GM12878 (cell line): ENCODE measurements around the gene PERM1. TPM values are rescaled to one million over a fixed set of nuclear protein-coding genes. Genes with fewer than 3 reads are reported as not detected.

Source experiments
- ATAC-seq: fragments of 200-7000 bp; cut with Tn5 transposase; 3 replicates; pipeline ENCODE4 v1.9.1; 2020; ENCODE audit warnings: mild to moderate bottlenecking, moderate library complexity
- BruUV-seq: library from RNA; stranded (reverse); fragments of 400-500 nt; replicated peaks from 2 replicates; lab custom pipeline; 2021; lab: Mats Ljungman, UMichigan
- CTCF ChIA-PET: fragments of 300-600 bp; sonication (Branson Sonifier 250); formaldehyde crosslinking; extraction: SDS; loops from one replicate; lab custom pipeline; 2021; ENCODE audit warnings: inconsistent platforms; lab: Yijun Ruan, JAX
- POLR2A ChIA-PET: fragments of 350-600 bp; formaldehyde crosslinking; extraction: SDS; loops from one replicate; lab custom pipeline; 2021; ENCODE audit warnings: inconsistent platforms; lab: Charles Lee
- RAD21 ChIA-PET: fragments of 300-600 bp; sonication (Branson Sonifier 250); formaldehyde crosslinking; loops from one replicate; lab custom pipeline; 2023; ENCODE audit warnings: antibody characterized with exemption; ENCODE audit not compliant: unreplicated experiment; lab: Charles Lee
- SMC1A ChIA-PET: fragments of 300-600 bp; sonication (Branson Sonifier 250); formaldehyde crosslinking; loops from one replicate; lab custom pipeline; 2023; ENCODE audit not compliant: unreplicated experiment, uncharacterized antibody; lab: Charles Lee
- DNase-seq: peaks from one replicate; pipeline ENCODE4 v3.0.0-alpha.2; 2011; ENCODE audit warnings: low read depth, low spot score
- FAIRE-seq: peaks from 3 replicates; lab custom pipeline; 2011; peaks lifted over from hg19 to GRCh38; lab: Jason Lieb, UNC
- H2AFZ ChIP-seq: 2 replicates; pipeline ENCODE4 v1.6.0; 2011; ENCODE audit warnings: low read depth, low read length, control low read depth; ENCODE audit not compliant: control insufficient read depth
- H3K27ac ChIP-seq: 2 replicates; pipeline ENCODE4 v1.5.1; 2011; ENCODE audit warnings: control low read depth; ENCODE audit not compliant: control insufficient read depth, insufficient read depth
- H3K27me3 ChIP-seq, 2 experiments: replicated peaks in 1 of 2; 2 replicates each; pipeline versions ENCODE4 v1.6.0 to v1.6.1; 2011; ENCODE audit warnings: low read length in 1 of 2; ENCODE audit not compliant: control insufficient read depth in 2 of 2, insufficient read depth in 2 of 2
- H3K36me3 ChIP-seq, 2 experiments: 2 replicates each; pipeline ENCODE4 v1.5.1; 2011; ENCODE audit warnings: low read length in 1 of 2; ENCODE audit not compliant: control insufficient read depth in 2 of 2, insufficient read depth in 2 of 2
- H3K4me1 ChIP-seq: 2 replicates; pipeline ENCODE4 v1.6.1; 2011; ENCODE audit warnings: mild to moderate bottlenecking, low read length, moderate library complexity, mixed read lengths; ENCODE audit not compliant: control insufficient read depth, insufficient read depth
- H3K4me2 ChIP-seq: 2 replicates; pipeline ENCODE4 v1.6.0; 2011; ENCODE audit warnings: control low read depth; ENCODE audit not compliant: control insufficient read depth, insufficient read depth
- H3K4me3 ChIP-seq: fragments of 200-600 bp; sonication (generic); 2 replicates; pipeline ENCODE4 v1.5.1; 2016
- H3K79me2 ChIP-seq: 2 replicates; pipeline ENCODE4 v1.6.0; 2011; ENCODE audit warnings: low read length; ENCODE audit not compliant: control insufficient read depth, insufficient read depth
- H3K9ac ChIP-seq: 2 replicates; pipeline ENCODE4 v1.8.0; 2011; ENCODE audit warnings: low read length, control low read depth, mixed read lengths; ENCODE audit not compliant: control insufficient read depth, insufficient read depth
- H3K9me3 ChIP-seq: replicated peaks from 3 replicates; pipeline ENCODE4 v1.5.1; 2011; ENCODE audit warnings: mild to moderate bottlenecking, low read length; ENCODE audit not compliant: control insufficient read depth, insufficient read depth
- H4K20me1 ChIP-seq: 2 replicates; pipeline ENCODE4 v1.6.0; 2011; ENCODE audit not compliant: control insufficient read depth, insufficient read depth
- BMI1 ChIP-seq: fragments of 450-650 bp; IDR thresholded peaks from 2 replicates; pipeline ENCODE4 v1.6.1; 2016; ENCODE audit warnings: mild to moderate bottlenecking, moderate library complexity, borderline replicate concordance
- BRCA1 ChIP-seq: IDR thresholded peaks from 2 replicates; pipeline ENCODE4 v1.6.1; 2011; ENCODE audit warnings: low read depth, low read length, improper control_type of control experiment
- DPF2 ChIP-seq: fragments of 450-650 bp; IDR thresholded peaks from 2 replicates; pipeline ENCODE4 v1.6.1; 2017; ENCODE audit warnings: mild to moderate bottlenecking
- GABPA ChIP-seq: IDR thresholded peaks from 2 replicates; pipeline ENCODE4 v1.6.1; 2014; ENCODE audit warnings: antibody characterized with exemption, low read depth, mild to moderate bottlenecking, inconsistent platforms
- KDM1A ChIP-seq: fragments of 200-600 bp; sonication (generic); IDR thresholded peaks from 2 replicates; pipeline ENCODE4 v1.6.1; 2016; ENCODE audit warnings: borderline replicate concordance
- KLF5 ChIP-seq: fragments of 450-650 bp; IDR thresholded peaks from 2 replicates; pipeline ENCODE4 v1.6.1; 2014; ENCODE audit warnings: mild to moderate bottlenecking; ENCODE audit not compliant: partially characterized antibody
- MXI1 ChIP-seq: fragments of 150-350 bp; IDR thresholded peaks from 2 replicates; pipeline ENCODE4 v1.6.1; 2011; ENCODE audit warnings: low read depth, mild to moderate bottlenecking, inconsistent platforms, low read length, improper control_type of control experiment
- MYB ChIP-seq: fragments of 150-350 bp; IDR thresholded peaks from 2 replicates; pipeline ENCODE4 v1.6.1; 2014; ENCODE audit warnings: mild to moderate bottlenecking, low read depth, low read length, borderline replicate concordance
- NFYB ChIP-seq: IDR thresholded peaks from 2 replicates; pipeline ENCODE4 v1.6.1; 2011; ENCODE audit warnings: low read depth, mild to moderate bottlenecking, low read length, improper control_type of control experiment, moderate library complexity; ENCODE audit not compliant: insufficient read depth
- NKRF ChIP-seq: fragments of 450-650 bp; conservative IDR thresholded peaks from 2 replicates; pipeline ENCODE4 v1.6.1; 2017; ENCODE audit warnings: mild to moderate bottlenecking, moderate library complexity
- NR2C1 ChIP-seq: fragments of 450-650 bp; IDR thresholded peaks from 2 replicates; pipeline ENCODE4 v1.6.1; 2017; ENCODE audit warnings: antibody characterized with exemption, mild to moderate bottlenecking, moderate library complexity
- RCOR1 ChIP-seq: conservative IDR thresholded peaks from 2 replicates; pipeline ENCODE4 v1.6.1; 2012; ENCODE audit warnings: low read depth, low read length, improper control_type of control experiment
- RUNX3 ChIP-seq: IDR thresholded peaks from 2 replicates; pipeline ENCODE4 v1.6.1; 2012; ENCODE audit warnings: low read length, inconsistent platforms
- SREBF1 ChIP-seq: IDR thresholded peaks from 2 replicates; pipeline ENCODE4 v1.6.1; 2012; ENCODE audit warnings: mild to moderate bottlenecking, low read length
- TARDBP ChIP-seq: IDR thresholded peaks from 2 replicates; pipeline ENCODE4 v1.6.1; 2016; ENCODE audit warnings: borderline replicate concordance
- TCF12 ChIP-seq: IDR thresholded peaks from 2 replicates; pipeline ENCODE4 v1.6.1; 2011; ENCODE audit warnings: low read depth, mild to moderate bottlenecking, low read length
- WRNIP1 ChIP-seq: IDR thresholded peaks from 2 replicates; pipeline ENCODE4 v1.6.1; 2011; ENCODE audit warnings: low read depth, low read length, improper control_type of control experiment, borderline replicate concordance
- ZNF384 ChIP-seq: IDR thresholded peaks from 2 replicates; pipeline ENCODE4 v1.6.1; 2012; ENCODE audit warnings: low read depth, mild to moderate bottlenecking, low read length, improper control_type of control experiment, borderline replicate concordance
- WGBS: methylation state at CpG from one replicate; pipeline ENCODE4 v1.1.6; 2016; ENCODE audit warnings: low lambda C conversion rate; ENCODE audit not compliant: insufficient replicate concordance, insufficient coverage; ENCODE audit errors: missing lambda C conversion rate; 5-methylcytosine and 5-hydroxymethylcytosine counted together
- in situ Hi-C: fragments of 300-500 bp; cut with MboI; formaldehyde crosslinking; loops from 9 replicates; pipeline ENCODE4 v1.14.3; 2018; ENCODE audit warnings: mixed read lengths
- intact Hi-C: fragments of 100-400 bp; cut with micrococcal nuclease; formaldehyde crosslinking; loops from one replicate; pipeline ENCODE4 v1.14.2; 2022; ENCODE audit not compliant: unreplicated experiment
- polyA plus RNA-seq, 11 experiments: library from polyadenylated mRNA; depleted of rRNA in 4 of 11; unstranded in 6 of 11; stranded (reverse) in 5 of 11; fragments of >200 nt; fragmentation: Nextera tagmentation in 4 of 11; fragmentation: Illumina TruSeq in 1 of 11; extraction: Ambion mirVana in 4 of 11; extraction: Trizol in 1 of 11; gene quantifications; 1 replicate in 1 of 11; 2 replicates in 10 of 11; pipeline versions ENCODE4 v1.2.1 to v1.2.3, GENCODE V29; 2011 to 2016; ENCODE audit warnings: inconsistent platforms in 2 of 11, missing spikeins in 2 of 11, low read depth in 1 of 11
- total RNA-seq, 4 experiments: library from RNA; depleted of rRNA in 3 of 4; stranded (reverse); fragments of >200 nt in 3 of 4; fragmentation: Illumina TruSeq in 1 of 4; extraction: Trizol in 1 of 4; gene quantifications; 2 replicates each; pipeline versions ENCODE4 v1.2.1 to v1.2.3, GENCODE V29; 2013 to 2021

PERM1 gene
- total and polyA plus RNA-seq, 10 of the 15 experiments (the other 5 are each of a cell fraction or from before 2014, with no cell fraction given) = not detected

GRCh38 chr1:980137-980571 lies 1.7 kb downstream of the PERM1 start:
- H3K9ac ChIP-seq = no peak overlapping the region
- ChIA-PET RAD21 (interaction anchor here (1.1 kb wide), 1 partner anchor 53 kb away, joined by 3 read pairs; no protein-coding TSS in a partner anchor), SMC1A (no interaction called here)
- H3K79me2 ChIP-seq = no peaks in the 10 kb centered on the region
- no peaks in the 10 kb centered on the region for H3K27me3 ChIP-seq
- no peaks in the 10 kb centered on the region for H3K36me3 ChIP-seq
- intact Hi-C loops = no loop called here
- no peaks in the 10 kb centered on the region for H4K20me1 ChIP-seq
- H3K9me3 ChIP-seq = no peaks in the 10 kb centered on the region; the same call in 2 of the 3 replicates
- no peak overlapping the region for H3K4me2 ChIP-seq
- no peak for FAIRE-seq
- no peaks in the 10 kb centered on the region for H3K4me1 ChIP-seq
- TF ChIP-seq TARDBP (no peak), TCF12 (no peak), MYB (no peak), NKRF (no peak), RCOR1 (no peak), ZNF384 (no peak), KLF5 (no peak), DPF2 (no peak), KDM1A (no peak), RUNX3 (no peak), SREBF1 (no peak), WRNIP1 (no peak), BMI1 (no peak), BRCA1 (no peak), NFYB (no peak), NR2C1 (no peak), GABPA (no peak), MXI1 (no peak)
- TF ChIP-seq, all 136 proteins: peak for 0
- CTCF ChIA-PET = interaction anchor here (1.6 to 8.0 kb wide), 3 partner anchors 13 to 84 kb away, joined by 6 to 56 read pairs (median 12); no protein-coding TSS in a partner anchor
- no peak overlapping the region for H2AFZ ChIP-seq
- H3K27ac ChIP-seq = no peak overlapping the region
- POLR2A ChIA-PET = interaction anchor here (0.6 kb wide), 1 partner anchor 176 kb away, joined by 4 read pairs; no protein-coding TSS in a partner anchor
- no TSS peak for BruUV-seq
- in situ Hi-C loops = loop anchor here (5.0 kb wide), 1 partner anchor 82 kb away; no protein-coding TSS in a partner anchor
- DNase-seq (no peak), ATAC-seq (no peak)
- 60% methylated on average over 13 of the region's 13 CpGs for WGBS
- no peak overlapping the region for H3K4me3 ChIP-seq
